H9 (cell line): Measurements from ENCODE around the gene DNAJB2. TPM values are rescaled to one million over a fixed set of nuclear protein-coding genes. Genes with fewer than 3 reads are reported as not detected.

Source experiments
- DNase-seq: peaks from one replicate; pipeline ENCODE4 v3.0.0-alpha.2; 2017
- H2AFZ ChIP-seq: one replicate; pipeline ENCODE4 v1.6.1; 2013; ENCODE audit warnings: mild to moderate bottlenecking, low read length, control low read depth, moderate library complexity
- H2AK5ac ChIP-seq: 2 replicates; pipeline ENCODE4 v1.6.1; 2013; ENCODE audit warnings: low read length, control low read depth, mixed read lengths; ENCODE audit not compliant: insufficient read length
- H2BK120ac ChIP-seq: one replicate; pipeline ENCODE4 v1.6.1; 2013; ENCODE audit warnings: low read depth, mild to moderate bottlenecking, low read length, control low read depth, inconsistent platforms; ENCODE audit not compliant: poor library complexity, severe bottlenecking
- H2BK12ac ChIP-seq: 2 replicates; pipeline ENCODE4 v1.6.1; 2013; ENCODE audit warnings: low read length, control low read depth, mixed read lengths, low read depth; ENCODE audit not compliant: insufficient read length
- H2BK15ac ChIP-seq: 2 replicates; pipeline ENCODE4 v1.6.1; 2013; ENCODE audit warnings: low read depth, low read length, control low read depth
- H2BK20ac ChIP-seq: one replicate; pipeline ENCODE4 v1.6.1; 2013; ENCODE audit warnings: low read depth, mild to moderate bottlenecking, low read length, control low read depth, inconsistent platforms; ENCODE audit not compliant: poor library complexity, severe bottlenecking
- H2BK5ac ChIP-seq: 2 replicates; pipeline ENCODE4 v1.6.1; 2013; ENCODE audit warnings: low read length, control low read depth, mixed read lengths; ENCODE audit not compliant: insufficient read length
- H3K14ac ChIP-seq: 2 replicates; pipeline ENCODE4 v1.6.1; 2013; ENCODE audit warnings: low read length, control low read depth; ENCODE audit not compliant: insufficient read depth
- H3K18ac ChIP-seq: 2 replicates; pipeline ENCODE4 v1.6.1; 2013; ENCODE audit warnings: low read depth, mild to moderate bottlenecking, mixed read lengths, low read length, control low read depth; ENCODE audit not compliant: insufficient read length
- H3K23ac ChIP-seq: 2 replicates; pipeline ENCODE4 v1.6.1; 2013; ENCODE audit warnings: low read length, control low read depth, mixed read lengths, low read depth; ENCODE audit not compliant: insufficient read length
- H3K23me2 ChIP-seq: 2 replicates; pipeline ENCODE4 v1.6.1; 2013; ENCODE audit warnings: low read depth, mild to moderate bottlenecking, mixed read lengths, low read length, control low read depth; ENCODE audit not compliant: insufficient read length, poor library complexity, severe bottlenecking
- H3K27ac ChIP-seq: 2 replicates; pipeline ENCODE4 v1.5.1; 2013; ENCODE audit warnings: low read length, control low read depth, mixed read lengths, low read depth; ENCODE audit not compliant: insufficient read length
- H3K27me3 ChIP-seq: 2 replicates; pipeline ENCODE4 v1.6.1; 2013; ENCODE audit warnings: low read length, control low read depth, inconsistent platforms; ENCODE audit not compliant: insufficient read depth
- H3K4ac ChIP-seq: 2 replicates; pipeline ENCODE4 v1.6.1; 2013; ENCODE audit warnings: low read depth, mild to moderate bottlenecking, control low read depth, inconsistent platforms, low read length, moderate library complexity
- H3K4me1 ChIP-seq: 2 replicates; pipeline ENCODE4 v1.6.1; 2013; ENCODE audit warnings: low read length, control low read depth, inconsistent platforms; ENCODE audit not compliant: insufficient read depth
- H3K4me2 ChIP-seq: 2 replicates; pipeline ENCODE4 v1.6.1; 2013; ENCODE audit warnings: low read length, control low read depth, mixed read lengths; ENCODE audit not compliant: insufficient read length, insufficient read depth
- H3K56ac ChIP-seq: 2 replicates; pipeline ENCODE4 v1.6.1; 2013; ENCODE audit warnings: low read depth, mild to moderate bottlenecking, mixed read lengths, low read length, control low read depth; ENCODE audit not compliant: insufficient read length
- H3K79me1 ChIP-seq: 2 replicates; pipeline ENCODE4 v1.6.1; 2013; ENCODE audit warnings: low read depth, mild to moderate bottlenecking, moderate library complexity, low read length, control low read depth, inconsistent platforms; ENCODE audit not compliant: insufficient read depth, poor library complexity, severe bottlenecking
- H3K79me2 ChIP-seq: 2 replicates; pipeline ENCODE4 v1.6.1; 2013; ENCODE audit warnings: low read length, control low read depth, inconsistent platforms; ENCODE audit not compliant: insufficient read depth
- H3K9ac ChIP-seq: 2 replicates; pipeline ENCODE4 v1.6.1; 2013; ENCODE audit warnings: low read length, control low read depth, mixed read lengths; ENCODE audit not compliant: insufficient read length; ENCODE audit errors: extremely low read depth
- H3K9me3 ChIP-seq: one replicate; pipeline ENCODE4 v1.6.1; 2013; ENCODE audit warnings: low read depth, low read length, inconsistent platforms; ENCODE audit not compliant: control insufficient read depth
- H3T11ph ChIP-seq: one replicate; pipeline ENCODE4 v1.6.1; 2013; ENCODE audit warnings: mild to moderate bottlenecking, low read length, control low read depth, inconsistent platforms
- H4K20me1 ChIP-seq: one replicate; pipeline ENCODE4 v1.6.1; 2013; ENCODE audit not compliant: control insufficient read depth, insufficient read length, insufficient read depth
- H4K5ac ChIP-seq: 2 replicates; pipeline ENCODE4 v1.6.1; 2013; ENCODE audit warnings: low read depth, mild to moderate bottlenecking, mixed read lengths, low read length, control low read depth; ENCODE audit not compliant: insufficient read length
- H4K8ac ChIP-seq: replicated peaks from 2 replicates; pipeline ENCODE4 v1.6.1; 2013; ENCODE audit warnings: low read length, control low read depth, mixed read lengths, low read depth; ENCODE audit not compliant: insufficient read length
- H4K91ac ChIP-seq: 2 replicates; pipeline ENCODE4 v1.6.1; 2013; ENCODE audit warnings: low read depth, mild to moderate bottlenecking, moderate library complexity, mixed read lengths, low read length, control low read depth; ENCODE audit not compliant: insufficient read length
- H3K27ac Mint-ChIP-seq, 3 experiments: 2 replicates in 2 of 3; 3 replicates in 1 of 3; pipeline ENCODE4 v1.8.0; 2020 to 2021; ENCODE audit warnings: mixed read lengths in 3 of 3, mild to moderate bottlenecking in 1 of 3, moderate library complexity in 1 of 3
- H3K27me3 Mint-ChIP-seq: 2 replicates; pipeline ENCODE4 v1.8.0; 2021; ENCODE audit warnings: low read depth, mild to moderate bottlenecking, moderate library complexity, mixed read lengths
- H3K36me3 Mint-ChIP-seq, 3 experiments: 2 replicates in 2 of 3; 3 replicates in 1 of 3; pipeline ENCODE4 v1.8.0; 2020 to 2021; ENCODE audit warnings: low read depth in 3 of 3, mixed read lengths in 3 of 3; ENCODE audit not compliant: insufficient read depth in 1 of 3
- H3K4me1 Mint-ChIP-seq, 2 experiments: 2 replicates each; pipeline ENCODE4 v1.8.0; 2020; ENCODE audit warnings: mixed read lengths in 2 of 2
- H3K4me3 Mint-ChIP-seq, 2 experiments: 2 replicates in 1 of 2; 3 replicates in 1 of 2; pipeline ENCODE4 v1.8.0; 2020 to 2021; ENCODE audit warnings: mild to moderate bottlenecking in 2 of 2, mixed read lengths in 2 of 2, moderate library complexity in 1 of 2
- H3K9me3 Mint-ChIP-seq, 2 experiments: 2 replicates in 1 of 2; 3 replicates in 1 of 2; pipeline ENCODE4 v1.8.0; 2020; ENCODE audit warnings: mild to moderate bottlenecking in 2 of 2, mixed read lengths in 2 of 2, moderate library complexity in 1 of 2
- CTCF ChIP-seq: fragments of 200-600 bp; sonication (generic); conservative IDR thresholded peaks from 3 replicates; pipeline ENCODE4 v1.8.0; 2021; ENCODE audit warnings: antibody characterized with exemption, mild to moderate bottlenecking
- WGBS: extraction: QIAGEN DNeasy Blood & Tissue Kit; methylation state at CpG from one replicate; pipeline ENCODE4 v1.1.7; 2013; ENCODE audit warnings: missing lambda C conversion rate, low lambda C conversion rate, mixed read lengths; ENCODE audit not compliant: insufficient read length; ENCODE audit errors: extremely low coverage; 5-methylcytosine and 5-hydroxymethylcytosine counted together
- total RNA-seq: library from RNA; stranded (reverse); gene quantifications from 2 replicates; pipeline ENCODE4 v1.2.1, GENCODE V29; 2021

Gene DNAJB2
- total RNA-seq, 1 experiment from 2014 or later: 34.1 TPM

- no peak overlapping the region for H3K9ac ChIP-seq
- H3K18ac ChIP-seq: no peak overlapping the region
- no peak overlapping the region for H2AFZ ChIP-seq
- no peak overlapping the region for H2BK12ac ChIP-seq
- no peak overlapping the region for H2BK15ac ChIP-seq
- Mint-ChIP-seq H3K36me3 (no peaks in the 10 kb centered on the region), H3K27me3 (peaks cover 44% of the 10 kb centered on the region), H3K4me3 (no peak overlapping the region), H3K27ac (no peak overlapping the region), H3K4me1 (peaks cover 2 to 5% of the 10 kb centered on the region in 2 experiments; a peak in 2 of 4 replicates), H3K9me3 (no peaks in the 10 kb centered on the region)
- H4K5ac ChIP-seq: no peak overlapping the region
- no peak overlapping the region for H3K4me2 ChIP-seq
- no peak for DNase-seq
- H3K27ac ChIP-seq: no peak overlapping the region
- H2BK5ac ChIP-seq: no peak overlapping the region
- TF ChIP-seq CTCF: no peak
- H2BK120ac ChIP-seq: no peak overlapping the region
- no peaks in the 10 kb centered on the region for H4K20me1 ChIP-seq
- no peak overlapping the region for H2BK20ac ChIP-seq
- H2AK5ac ChIP-seq: no peak overlapping the region
- no peaks in the 10 kb centered on the region for H3K23me2 ChIP-seq
- no CpG with 5 or more reads among the region's 2 CpGs for WGBS
- H3K4me1 ChIP-seq: no peaks in the 10 kb centered on the region
- H4K91ac ChIP-seq: no peak overlapping the region
- no peaks in the 10 kb centered on the region for H3K79me2 ChIP-seq
- no peak overlapping the region for H3T11ph ChIP-seq
- H3K23ac ChIP-seq: no peak overlapping the region
- no peak overlapping the region for H3K14ac ChIP-seq
- H3K27me3 ChIP-seq: no peaks in the 10 kb centered on the region
- no peaks in the 10 kb centered on the region for H3K79me1 ChIP-seq
- H3K9me3 ChIP-seq: no peaks in the 10 kb centered on the region
- no peak overlapping the region for H4K8ac ChIP-seq
- no peak overlapping the region for H3K4ac ChIP-seq
- H3K56ac ChIP-seq: no peak overlapping the region
Observed at GRCh38 chr2:219268294-219268693, 10.9 kb upstream of the DNAJB2 start.
